NCI-H2081 (cell line): Measurements from ENCODE around the gene TM7SF2.

Experiments
- DNase-seq, 2 experiments: peaks; one replicate each; lab custom pipeline; 2025; lab: John Stamatoyannopoulos, UW

The TM7SF2 gene

GRCh38 chr11:65111744-65112545 lies at the start of gene TM7SF2:
TM7SF2 (plus strand) TSS chr11:65111872; CDS start chr11:65112016, 144 bp downstream.
- peak; percentile 95 to 96 for DNase-seq

DNA sequence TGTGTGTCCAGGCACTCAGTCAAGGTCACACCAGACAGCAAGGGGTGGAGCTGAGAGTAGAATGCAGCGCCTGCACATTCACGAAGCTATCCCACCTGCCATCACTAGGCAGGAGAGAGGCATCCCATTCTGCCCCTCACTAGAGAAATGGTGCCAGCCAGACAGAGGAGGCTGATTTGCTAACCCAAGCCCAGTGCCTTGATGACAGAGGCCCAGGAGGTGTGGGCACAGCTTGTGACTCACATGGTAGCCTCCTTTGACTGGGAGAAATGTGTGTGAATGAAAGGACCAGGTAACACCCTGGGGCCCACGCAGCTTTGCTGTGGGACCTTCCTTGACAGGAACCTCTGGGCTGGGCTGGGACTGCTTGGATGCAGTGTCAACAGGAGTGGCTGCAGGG lies 48.1 kb upstream of the TM7SF2 start:
- DNase-seq: no peak

GRCh38 chr11:65064847-65065240 lies 46.8 kb upstream of the TM7SF2 start:
- DNase-seq: no peak

GRCh38 chr11:65065851-65066250 lies 45.8 kb upstream of the TM7SF2 start:
- DNase-seq: no peak

- peak in 1 of 2 experiments; percentile 7 for DNase-seq
Measured at GRCh38 chr11:65066315-65066714, 45.4 kb upstream of the TM7SF2 start.

DNA sequence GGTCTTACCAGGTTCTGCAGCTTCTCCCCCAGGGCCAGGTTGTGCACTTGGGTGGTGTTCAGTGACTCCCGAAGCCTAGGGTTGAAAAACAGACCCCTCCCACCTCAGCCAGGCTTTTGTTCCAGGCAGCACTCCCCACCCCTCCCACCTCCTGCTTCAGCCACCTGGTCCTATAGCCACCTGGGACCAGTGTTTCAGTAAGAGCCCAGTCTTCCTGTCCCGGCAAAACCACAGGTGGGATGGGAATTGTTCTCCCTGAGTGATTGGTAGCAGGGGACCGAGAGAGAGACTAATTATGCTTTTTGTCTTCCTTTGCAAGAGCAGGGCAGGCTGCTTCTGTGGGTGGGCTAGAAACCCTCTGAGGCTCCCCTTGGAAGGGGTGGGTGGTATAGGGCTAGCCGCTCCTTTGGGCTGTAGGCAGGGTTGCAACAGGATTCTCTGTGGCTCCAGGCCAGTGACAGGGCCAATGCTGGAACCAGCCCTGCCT lies 44.8 kb upstream of the TM7SF2 start:
- peak; percentile 70 to 85 for DNase-seq

GRCh38 chr11:65067446-65067845 lies 44.2 kb upstream of the TM7SF2 start:
- DNase-seq: no peak

DNA sequence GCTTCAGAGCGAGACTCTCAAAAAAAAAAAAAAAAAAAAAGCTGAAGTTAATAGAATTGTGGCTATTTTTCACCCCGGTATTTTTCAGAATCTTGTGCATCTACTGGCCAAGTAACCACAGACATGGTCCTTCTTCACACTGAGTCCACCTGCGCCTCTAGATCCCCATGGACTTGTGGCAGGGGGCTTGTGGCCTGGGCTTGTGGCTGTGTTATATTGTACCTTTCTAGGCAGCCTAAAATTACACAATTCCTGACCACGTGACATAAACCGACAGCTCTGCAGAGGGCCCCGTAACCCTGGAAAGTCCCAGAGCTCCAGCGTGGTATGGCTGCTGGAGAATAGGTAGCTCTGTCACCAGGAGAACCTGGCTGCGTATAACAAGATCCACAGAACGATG lies 42.5 kb upstream of the TM7SF2 start:
- no peak for DNase-seq

GRCh38 chr11:65071907-65072630 lies 39.6 kb upstream of the TM7SF2 start:
- DNase-seq: no peak

- DNase-seq: no peak
Measured at GRCh38 chr11:65072631-65072966, 39.1 kb upstream of the TM7SF2 start.

DNA sequence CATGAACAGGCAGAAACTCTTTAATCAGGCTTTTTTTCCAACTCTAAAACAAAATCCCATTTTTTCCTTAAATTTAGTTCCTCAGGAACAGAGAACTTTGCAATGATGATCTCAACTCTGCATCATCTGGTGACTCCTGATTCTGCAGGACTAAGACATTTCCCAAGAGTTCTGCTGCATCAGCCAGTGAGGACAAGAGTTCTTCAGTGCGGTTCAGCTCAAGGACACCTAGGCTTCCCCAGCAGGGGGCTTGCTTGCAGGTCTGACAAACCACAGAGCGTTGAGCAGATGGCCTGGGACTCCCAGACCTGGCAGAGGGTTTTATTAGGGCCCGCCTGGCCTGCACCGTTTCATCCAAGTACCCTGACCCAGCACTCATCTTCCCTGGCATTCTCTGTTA lies 34.2 kb upstream of the TM7SF2 start:
- DNase-seq: no peak

- peak in 1 of 2 experiments; percentile 30 for DNase-seq
Measured at GRCh38 chr11:65078151-65078550, 33.5 kb upstream of the TM7SF2 start.

DNA sequence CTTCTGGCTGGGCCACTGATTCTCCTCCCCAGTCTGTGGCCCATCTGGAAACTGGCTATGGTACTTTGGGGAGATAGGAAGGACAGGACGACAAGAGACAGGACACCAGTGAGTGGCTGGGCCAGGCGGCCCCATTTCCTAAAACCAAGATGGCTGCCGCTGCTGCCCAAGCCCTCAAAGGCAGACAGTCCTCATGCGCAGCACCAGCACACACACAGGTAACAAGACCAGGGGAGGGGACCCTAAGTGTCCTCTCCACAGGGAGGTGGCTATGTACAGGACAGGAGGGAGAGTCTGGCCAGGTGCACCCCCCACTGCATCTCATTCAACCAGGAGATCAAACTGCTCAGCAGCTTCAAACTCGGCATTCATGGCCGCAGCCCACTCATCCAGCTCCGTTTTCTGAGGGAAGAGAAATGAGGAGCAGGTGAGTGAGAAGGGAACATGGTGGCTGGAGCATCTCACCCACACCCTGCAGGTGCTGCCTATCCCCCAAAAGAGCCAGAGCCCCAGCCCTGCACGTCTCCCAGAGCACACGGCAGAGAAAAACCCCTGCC lies 32.8 kb upstream of the TM7SF2 start:
- no peak for DNase-seq

GRCh38 chr11:65083134-65083833 lies 28.4 kb upstream of the TM7SF2 start:
- no peak for DNase-seq

- peak; percentile 95 to 96 for DNase-seq
Measured at GRCh38 chr11:65083834-65084597, 27.7 kb upstream of the TM7SF2 start, which contains the start of the genes CDCA5 and ZFPL1. CDCA5 (minus strand) TSS chr11:65084040; CDS start chr11:65083978, 62 bp downstream. ZFPL1 (plus strand) TSS chr11:65084222; CDS start chr11:65084699, 477 bp downstream.

GRCh38 chr11:65084598-65085375 lies 26.9 kb upstream of the TM7SF2 start:
- DNase-seq: no peak

DNA sequence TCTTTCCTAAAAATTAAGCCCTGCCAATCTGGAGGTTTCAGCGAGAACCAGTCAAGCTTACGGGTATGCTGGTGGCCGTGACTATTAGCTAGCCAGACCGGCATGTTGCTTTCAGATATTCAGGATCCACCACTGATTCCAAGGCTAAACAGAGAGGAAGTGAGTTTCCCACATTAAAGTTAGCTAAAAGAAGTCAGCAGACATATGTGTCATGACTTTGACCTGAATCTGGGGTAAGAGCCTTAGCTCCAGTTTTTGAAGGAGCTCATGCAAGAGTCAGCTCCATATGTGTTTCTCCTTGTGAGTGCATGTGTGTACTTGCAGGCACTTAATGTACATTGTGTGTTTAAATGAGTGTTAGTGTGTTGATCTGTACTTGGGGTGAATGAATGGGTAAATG lies 26.2 kb upstream of the TM7SF2 start:
- no peak for DNase-seq

GRCh38 chr11:65086809-65087208 lies 24.9 kb upstream of the TM7SF2 start:
- DNase-seq: no peak

DNA sequence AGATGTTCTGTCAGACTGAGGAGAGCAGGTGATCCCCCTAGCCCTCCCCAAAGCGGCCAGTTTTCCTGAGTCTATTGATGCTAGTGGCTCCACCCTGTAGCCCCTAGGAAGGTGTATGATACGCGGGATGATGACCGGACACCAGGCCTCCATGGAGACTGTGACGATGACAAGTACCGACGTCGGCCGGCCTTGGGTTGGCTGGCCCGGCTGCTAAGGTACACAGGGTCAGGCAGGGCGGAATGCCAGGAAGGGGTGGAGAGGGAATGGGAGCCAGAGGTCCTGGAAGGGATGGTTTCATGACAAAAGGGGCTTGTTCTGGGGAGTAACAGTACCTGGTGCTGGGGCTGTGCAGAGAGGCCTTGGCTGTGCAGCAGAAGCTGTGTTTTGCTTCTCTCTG lies 24.5 kb upstream of the TM7SF2 start:
- DNase-seq: no peak

GRCh38 chr11:65087827-65088226 lies 23.8 kb upstream of the TM7SF2 start:
- no peak for DNase-seq

GRCh38 chr11:65089621-65090020 lies 22.1 kb upstream of the TM7SF2 start:
- no peak for DNase-seq
